KBM-7 (cell line): Measurements from ENCODE around the gene KRTAP2-3.
"Not testable (repeated sequence)": the region's sequence is repeated elsewhere in the genome, so short reads cannot be mapped to it uniquely, and the experiment has no call there.

Experiments
- DNase-seq: peaks from one replicate; pipeline ENCODE4 v3.0.0-alpha.2; 2015
- in situ Hi-C: fragments of 300-500 bp; cut with MboI; formaldehyde crosslinking; loops from 2 replicates; pipeline ENCODE4 v1.14.3; 2020; ENCODE audit warnings: low sequenced_read_pairs, low pct_unique_long_range_greater_than_20kb, mixed read lengths

KRTAP2-3 gene

GRCh38 chr17:41071606-41072360 lies 11.9 kb upstream of the KRTAP2-3 start:
- DNase-seq = no peak
- in situ Hi-C loops = no loop called here

GRCh38 chr17:41069031-41069430 lies 9.1 kb upstream of the KRTAP2-3 start:
- in situ Hi-C loops = no loop called here

GRCh38 chr17:41067281-41067680 lies 7.4 kb upstream of the KRTAP2-3 start:
- no peak for DNase-seq
- in situ Hi-C loops = no loop called here

More at GRCh38 chr17:41069031-41069430, 9.1 kb upstream of the KRTAP2-3 start:
- DNase-seq = peak; percentile 16

- in situ Hi-C loops = no loop called here
- no peak for DNase-seq
Measured at GRCh38 chr17:41065829-41066624, 6.1 kb upstream of the KRTAP2-3 start, which contains the start of gene KRTAP2-4. Gene KRTAP2-4 (minus strand): TSS chr17:41065879. CDS start chr17:41065845, 34 bp downstream.

GRCh38 chr17:41065016-41065689 lies 5.2 kb upstream of the KRTAP2-3 start:
- in situ Hi-C loops, DNase-seq: not testable (repeated sequence)

GRCh38 chr17:41064301-41064700 lies 4.4 kb upstream of the KRTAP2-3 start:
- DNase-seq = no peak
- in situ Hi-C loops = no loop called here

- no peak for DNase-seq
Measured at GRCh38 chr17:41063449-41063848, 3.5 kb upstream of the KRTAP2-3 start.

GRCh38 chr17:41061964-41062363 lies 2.0 kb upstream of the KRTAP2-3 start:
- in situ Hi-C loops = no loop called here
- no peak for DNase-seq

More at GRCh38 chr17:41063449-41063848, 3.5 kb upstream of the KRTAP2-3 start:
- in situ Hi-C loops = no loop called here

GRCh38 chr17:41059276-41060051 lies 450 bp downstream of the KRTAP2-3 start:
- in situ Hi-C loops, DNase-seq: not testable (repeated sequence)

GRCh38 chr17:41058741-41059140 lies 1.2 kb downstream of the KRTAP2-3 start:
- DNase-seq = no peak
- in situ Hi-C loops = no loop called here

- in situ Hi-C loops = no loop called here
- no peak for DNase-seq
Measured at GRCh38 chr17:41057547-41057946, 2.4 kb downstream of the KRTAP2-3 start.

GRCh38 chr17:41055130-41055529 lies 4.8 kb downstream of the KRTAP2-3 start, which contains the start of gene KRTAP2-2:
Gene KRTAP2-2 (minus strand): TSS chr17:41055230. CDS start chr17:41055211, 19 bp downstream.
- DNase-seq, in situ Hi-C loops: not testable (repeated sequence)

GRCh38 chr17:41054556-41054955 lies 5.4 kb downstream of the KRTAP2-3 start:
- in situ Hi-C loops = not testable (repeated sequence)

GRCh38 chr17:41054025-41054424 lies 5.9 kb downstream of the KRTAP2-3 start:
- DNase-seq = no peak
- in situ Hi-C loops = no loop called here

More at GRCh38 chr17:41054556-41054955, 5.4 kb downstream of the KRTAP2-3 start:
- not testable (repeated sequence) for DNase-seq

- in situ Hi-C loops = no loop called here
- no peak for DNase-seq
Measured at GRCh38 chr17:41052566-41052965, 7.3 kb downstream of the KRTAP2-3 start.

GRCh38 chr17:41049110-41049509 lies 10.8 kb downstream of the KRTAP2-3 start:
- in situ Hi-C loops = no loop called here
- no peak for DNase-seq

- in situ Hi-C loops = no loop called here
- no peak for DNase-seq
Measured at GRCh38 chr17:41048441-41048840, 11.5 kb downstream of the KRTAP2-3 start.

- in situ Hi-C loops, DNase-seq: not testable (repeated sequence)
Measured at GRCh38 chr17:41046735-41047465, 13.0 kb downstream of the KRTAP2-3 start, which contains the start of gene KRTAP2-1. Gene KRTAP2-1 (minus strand): TSS chr17:41047316. CDS start chr17:41047267, 49 bp downstream.
